HepG2 (cell line): ENCODE measurements around the gene CNFN.

ENCODE experiments used
- CEBPB ChIP-seq: IDR thresholded peaks from 2 replicates; pipeline ENCODE4 v1.6.1; 2011; ENCODE audit warnings: low read depth, low read length, improper control_type of control experiment, borderline replicate concordance
- CEBPG ChIP-seq: IDR thresholded peaks from 2 replicates; pipeline ENCODE4 v1.6.1; 2016
- KAT7 ChIP-seq: IDR thresholded peaks from 2 replicates; pipeline ENCODE4 v1.6.1; 2018; ENCODE audit warnings: borderline replicate concordance, missing compliant biosample characterization
- MXD3 ChIP-seq: IDR thresholded peaks from 2 replicates; pipeline ENCODE4 v1.6.1; 2016; ENCODE audit warnings: mild to moderate bottlenecking, missing biosample characterization, missing genetic modification reagents
- ONECUT2 ChIP-seq: sonication (generic); formaldehyde crosslinking; IDR thresholded peaks from 2 replicates; pipeline ENCODE4 v1.4.0; 2020; ENCODE audit warnings: missing genetic modification reagents
- POLR2A ChIP-seq, 2 experiments: IDR thresholded peaks; 2 replicates each; pipeline ENCODE4 v1.6.1; 2011; ENCODE audit warnings: low read depth in 2 of 2, low read length in 2 of 2, mild to moderate bottlenecking in 1 of 2, moderate library complexity in 1 of 2; ENCODE audit not compliant: insufficient read depth in 1 of 2
- RBFOX2 ChIP-seq: fragments of 200-400 bp; formaldehyde crosslinking; IDR thresholded peaks from 2 replicates; pipeline ENCODE4 v1.6.1; 2017; ENCODE audit warnings: low read depth, mild to moderate bottlenecking, low read length
- SIN3B ChIP-seq: fragments of 150-350 bp; IDR thresholded peaks from 2 replicates; pipeline ENCODE4 v1.6.1; 2014; ENCODE audit warnings: low read length
- ZBTB20 ChIP-seq: sonication (generic); formaldehyde crosslinking; IDR thresholded peaks from 2 replicates; pipeline ENCODE4 v1.8.1; 2023; ENCODE audit warnings: missing genetic modification reagents, low read depth, mild to moderate bottlenecking, borderline replicate concordance
- ZC3H4 ChIP-seq: sonication (generic); formaldehyde crosslinking; IDR thresholded peaks from 2 replicates; pipeline ENCODE4 v1.4.0; 2020; ENCODE audit warnings: missing genetic modification reagents, borderline replicate concordance
- ZNF629 ChIP-seq: sonication (generic); formaldehyde crosslinking; conservative IDR thresholded peaks from 2 replicates; pipeline ENCODE4 v1.5.0; 2020; ENCODE audit warnings: missing genetic modification reagents

- TF ChIP-seq ZBTB20 (no peak), KAT7 (CRISPR knock-in tag) (no peak), CEBPG (no peak), RBFOX2 (no peak), MXD3 (no peak), CEBPB (no peak), ZNF629 (CRISPR knock-in tag) (no peak), POLR2A (IDR thresholded peaks at IDR 0.05; ENCODE audit: insufficient read depth in 1 of 2, low read depth in 2 of 2, low read length in 2 of 2) (no peak), ZC3H4 (no peak), SIN3B (no peak), ONECUT2 (no peak)
Measured at GRCh38 chr19:42419309-42419708, 29.2 kb upstream of the CNFN start.
